Body of pancreas (tissue), 4 donors: ENCODE results near the gene SPDYE6. TPM values are rescaled to one million over a fixed set of nuclear protein-coding genes. Genes with fewer than 3 reads are reported as not detected.

Experiments used
- ATAC-seq: fragments of 150-250 bp; one replicate; pipeline ENCODE4 v1.9.1; 2016
- DNase-seq, 4 donors: peaks; one replicate each; pipeline ENCODE4 v3.0.0-alpha.2; 2019
- H3K27ac ChIP-seq, 4 donors: fragments of 200-600 bp; sonication (generic); 1 replicate in 3 of 4; 2 replicates in 1 of 4; pipeline versions ENCODE4 v1.5.1 to v1.6.1; 2016 to 2019; ENCODE audit warnings: mild to moderate bottlenecking in 1 of 4, mixed read lengths in 1 of 4, moderate library complexity in 1 of 4
- H3K27me3 ChIP-seq, 2 donors: fragments of 200-600 bp; sonication (generic); one replicate each; pipeline ENCODE4 v1.6.0; 2016; ENCODE audit warnings: mild to moderate bottlenecking in 1 of 2
- H3K36me3 ChIP-seq, 2 donors: fragments of 200-600 bp; sonication (generic); replicated peaks in 1 of 2; 2 replicates each; pipeline ENCODE4 v1.5.1; 2016; ENCODE audit warnings: low read depth in 2 of 2; ENCODE audit not compliant: insufficient read depth in 1 of 2
- H3K4me1 ChIP-seq: fragments of 200-600 bp; sonication (generic); one replicate; pipeline ENCODE4 v1.6.0; 2016
- H3K4me3 ChIP-seq, 2 donors: fragments of 200-600 bp; sonication (generic); 1 replicate in 1 of 2; 2 replicates in 1 of 2; pipeline ENCODE4 v1.5.1; 2016 to 2019
- H3K9me3 ChIP-seq, 3 donors: fragments of 200-600 bp; sonication (generic); 1 replicate in 2 of 3; 2 replicates in 1 of 3; pipeline ENCODE4 v1.5.1; 2016
- CTCF ChIP-seq, 7 experiments: fragments of 450-650 bp in 4 of 7; fragments of 200-600 bp in 3 of 7; sonication (generic) in 3 of 7; IDR thresholded peaks; one replicate each; pipeline ENCODE4 v1.5.1; 2016 to 2019; ENCODE audit warnings: antibody characterized with exemption in 7 of 7
- POLR2A ChIP-seq, 3 donors: fragments of 450-650 bp; IDR thresholded peaks; one replicate each; pipeline ENCODE4 v1.6.1; 2016; ENCODE audit warnings: antibody characterized with exemption in 3 of 3, mild to moderate bottlenecking in 2 of 3
- WGBS, 2 donors: methylation state at CpG; one replicate each; pipeline ENCODE4 v1.1.5; 2017; 5-methylcytosine and 5-hydroxymethylcytosine counted together
- intact Hi-C: fragments of 100-400 bp; cut with DNase I; formaldehyde crosslinking; loops from one replicate; pipeline ENCODE4 v1.15.1; 2023
- total RNA-seq, 2 donors: library from RNA; depleted of rRNA; stranded (reverse); fragments of >200 nt; gene quantifications; one replicate each; pipeline ENCODE4 v1.1.0, GENCODE V29; 2016

SPDYE6 gene
- total RNA-seq, 2 donors from 2014 or later = not detected

DNA sequence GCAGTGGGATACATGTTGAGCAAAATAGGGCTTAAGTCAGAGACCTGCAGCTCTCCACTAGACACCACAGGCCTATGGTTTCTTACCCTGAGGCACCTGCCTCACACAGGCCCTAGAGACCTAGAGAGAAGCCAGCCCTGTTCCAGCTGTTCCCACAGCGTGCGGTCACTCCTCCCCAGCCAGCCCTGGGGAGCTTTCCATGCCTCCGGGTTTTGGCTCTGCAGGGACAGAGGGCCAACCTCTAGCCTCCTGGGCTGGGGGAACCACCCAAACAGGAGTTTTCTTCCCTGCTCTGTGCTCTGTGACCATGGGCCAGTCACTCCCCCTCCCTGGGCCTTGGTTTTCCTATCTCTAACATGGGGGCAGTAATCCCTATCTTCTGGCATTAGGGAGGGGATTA, 36.6 kb downstream of the SPDYE6 start:
- Histone ChIP-seq H3K36me3 (no peaks in the 10 kb centered on the region), H3K4me1 (no peaks in the 10 kb centered on the region), H3K27ac (peak overlapping the region in 1 of 4 donors; percentile 25), H3K4me3 (no peak overlapping the region), H3K27me3 (no peaks in the 10 kb centered on the region), H3K9me3 (no peaks in the 10 kb centered on the region)
- ATAC-seq (no peak), DNase-seq (no peak)
- intact Hi-C loops = no loop called here
- TF ChIP-seq POLR2A (IDR thresholded peaks at IDR 0.05) (no peak), CTCF (IDR thresholded peaks at IDR 0.05) (no peak)
- WGBS, 2 donors = 80 to 94% methylated on average over 3 of the region's 3 CpGs

GRCh38 chr7:102318482-102318971, 37.7 kb downstream of the SPDYE6 start:
- Histone ChIP-seq H3K4me1 (no peaks in the 10 kb centered on the region), H3K4me3 (no peak overlapping the region), H3K27ac (peak overlapping the region in 2 of 4 donors; percentile 30), H3K27me3 (no peaks in the 10 kb centered on the region), H3K9me3 (no peaks in the 10 kb centered on the region), H3K36me3 (no peaks in the 10 kb centered on the region)
- intact Hi-C loops = no loop called here
- DNase-seq (peak in 3 of 4 donors; percentile 50 to 58 (median 52)), ATAC-seq (peak; percentile 49)
- 66% methylated on average over 7 of the region's 7 CpGs; no CpG with 5 or more reads in 1 of the 2 donors for WGBS, 2 donors
- TF ChIP-seq CTCF (IDR thresholded peaks at IDR 0.05) (peak in 2 of 7 experiments; percentile 3 to 15), POLR2A (IDR thresholded peaks at IDR 0.05) (no peak)

DNA sequence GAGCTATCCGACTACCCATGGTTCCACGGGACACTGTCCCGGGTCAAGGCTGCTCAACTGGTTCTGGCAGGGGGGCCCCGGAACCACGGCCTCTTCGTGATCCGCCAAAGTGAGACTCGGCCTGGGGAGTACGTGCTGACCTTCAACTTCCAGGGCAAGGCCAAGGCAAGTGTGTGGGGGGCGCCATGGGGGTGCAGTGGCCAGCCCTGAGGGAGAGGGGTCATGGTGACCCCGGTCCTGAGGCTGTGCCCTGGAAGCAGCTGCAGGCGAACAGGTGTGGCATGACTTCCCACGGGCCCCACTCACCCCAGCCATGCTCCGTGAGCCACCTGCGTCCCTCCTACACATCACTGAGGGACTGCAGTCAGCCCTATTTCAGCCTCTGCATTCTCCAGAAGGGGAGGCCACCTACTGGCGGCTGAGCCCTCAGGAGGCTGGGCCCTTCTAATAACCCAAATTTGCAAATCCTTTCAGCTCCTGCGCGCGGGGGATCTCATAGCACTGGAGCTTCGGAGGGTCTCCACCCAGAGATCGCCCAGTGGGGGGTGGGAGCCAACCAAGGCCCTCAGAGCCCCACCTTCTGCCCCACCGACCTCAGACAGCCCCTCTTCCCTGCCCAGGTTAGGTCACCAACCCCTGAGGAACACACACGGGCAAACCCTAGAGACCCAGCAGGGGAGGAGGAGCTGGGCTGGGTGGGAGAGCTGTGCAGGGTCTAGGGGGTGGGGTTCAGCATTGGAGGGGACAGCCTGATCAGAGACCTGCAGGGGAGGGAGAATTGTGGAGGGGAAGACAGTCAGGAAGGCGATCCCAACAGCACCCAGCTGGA, 38.8 kb downstream of the SPDYE6 start:
- TF ChIP-seq POLR2A (IDR thresholded peaks at IDR 0.05) (no peak), CTCF (IDR thresholded peaks at IDR 0.05) (no peak)
- DNase-seq (no peak), ATAC-seq (no peak)
- Histone ChIP-seq H3K4me1 (no peaks in the 10 kb centered on the region), H3K27me3 (no peaks in the 10 kb centered on the region), H3K4me3 (no peak overlapping the region), H3K9me3 (no peaks in the 10 kb centered on the region), H3K27ac (peak overlapping the region in 1 of 4 donors; percentile 30), H3K36me3 (no peaks in the 10 kb centered on the region)
- WGBS, 2 donors = 74 to 94% methylated on average over 6 to 23 of the region's 24 CpGs
- intact Hi-C loops = no loop called here

DNA sequence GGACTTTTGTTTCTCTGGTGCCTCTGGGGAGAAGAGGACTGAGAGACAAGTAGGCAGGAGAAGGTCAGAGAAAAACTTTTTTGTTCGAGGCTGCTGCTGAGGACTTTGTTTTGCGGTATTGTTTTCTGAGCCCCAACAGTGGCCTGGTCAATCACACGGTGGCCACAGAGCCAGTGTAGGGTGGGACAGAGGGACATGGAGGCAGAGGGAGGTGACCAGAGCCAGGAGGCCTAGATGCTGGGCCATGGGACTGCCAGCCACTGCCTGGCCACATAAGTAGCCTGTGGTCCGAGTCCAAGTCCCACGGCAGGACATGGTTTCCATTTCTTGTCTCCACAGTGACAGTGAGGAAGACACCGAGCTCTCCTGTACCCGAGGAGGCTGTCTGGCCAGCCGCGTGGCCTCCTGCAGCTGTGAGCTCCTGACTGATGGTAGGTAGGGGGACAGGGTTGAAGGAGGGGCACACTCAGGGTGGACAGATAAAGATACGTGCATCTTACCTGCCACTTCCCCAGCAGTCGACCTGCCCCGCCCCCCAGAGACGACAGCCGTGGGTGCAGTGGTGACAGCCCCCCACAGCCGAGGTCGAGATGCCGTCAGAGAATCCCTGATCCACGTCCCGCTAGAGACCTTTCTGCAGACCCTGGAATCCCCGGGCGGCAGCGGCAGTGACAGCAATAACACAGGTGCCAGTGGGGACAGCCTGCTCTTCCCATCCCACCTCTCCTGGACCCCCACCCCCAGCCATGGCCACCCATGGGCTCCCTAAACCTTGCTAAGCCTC, 42.1 kb downstream of the SPDYE6 start:
- Histone ChIP-seq H3K9me3 (no peaks in the 10 kb centered on the region), H3K27ac (no peak overlapping the region), H3K36me3 (no peaks in the 10 kb centered on the region), H3K4me1 (no peaks in the 10 kb centered on the region), H3K27me3 (no peaks in the 10 kb centered on the region), H3K4me3 (no peak overlapping the region)
- intact Hi-C loops = no loop called here
- WGBS, 2 donors = 71 to 87% methylated on average over 3 to 22 of the region's 22 CpGs
- DNase-seq = no peak
- no peak for ATAC-seq
- TF ChIP-seq CTCF (IDR thresholded peaks at IDR 0.05) (no peak), POLR2A (IDR thresholded peaks at IDR 0.05) (no peak)
